NCI-H1694 treated with DMSO at 0.1 percent for 48 hours (cell line): ENCODE data around the gene SLC35G6.
"Not testable (repeated sequence)": the region's sequence is repeated elsewhere in the genome, so short reads cannot be mapped to it uniquely, and the experiment has no call there.

Source experiments
- DNase-seq: peaks from one replicate; lab custom pipeline; 2025; lab: John Stamatoyannopoulos, UW

Gene SLC35G6

GRCh38 chr17:7460850-7461660 is 20.2 kb upstream of the SLC35G6 start:
- DNase-seq = no peak

- DNase-seq = no peak
These were observed 18.5 kb upstream of the SLC35G6 start for GRCh38 chr17:7462474-7463371.

- DNase-seq = no peak
These were observed 17.8 kb upstream of the SLC35G6 start for GRCh38 chr17:7463372-7463846.

- DNase-seq = no peak
These were observed 17.2 kb upstream of the SLC35G6 start for GRCh38 chr17:7464081-7464480.

GRCh38 chr17:7465597-7466275 is 15.5 kb upstream of the SLC35G6 start:
- no peak for DNase-seq

GRCh38 chr17:7466318-7466638 is 15.0 kb upstream of the SLC35G6 start:
- DNase-seq = no peak

GRCh38 chr17:7466639-7467341 is 14.5 kb upstream of the SLC35G6 start:
- DNase-seq = no peak

GRCh38 chr17:7467498-7467897 is 13.7 kb upstream of the SLC35G6 start:
- no peak for DNase-seq

GRCh38 chr17:7468290-7468689 is 13.0 kb upstream of the SLC35G6 start:
- DNase-seq = no peak

GRCh38 chr17:7468804-7469389 is 12.3 kb upstream of the SLC35G6 start:
- no peak for DNase-seq

GRCh38 chr17:7469843-7470242 is 11.4 kb upstream of the SLC35G6 start:
- not testable (repeated sequence) for DNase-seq

- not testable (repeated sequence) for DNase-seq
These were observed 10.7 kb upstream of the SLC35G6 start for GRCh38 chr17:7470457-7470973.

- no peak for DNase-seq
These were observed 9.5 kb upstream of the SLC35G6 start for GRCh38 chr17:7471729-7472128.

GRCh38 chr17:7474767-7475166 is 6.5 kb upstream of the SLC35G6 start:
- DNase-seq = not testable (repeated sequence)

- no peak for DNase-seq
These were observed 5.4 kb upstream of the SLC35G6 start for GRCh38 chr17:7475764-7476422.

GRCh38 chr17:7476494-7476893 is 4.8 kb upstream of the SLC35G6 start:
- DNase-seq = no peak

- no peak for DNase-seq
These were observed 4.3 kb upstream of the SLC35G6 start for GRCh38 chr17:7476951-7477350.

GRCh38 chr17:7477392-7478275 is 3.6 kb upstream of the SLC35G6 start:
- DNase-seq = no peak
